Fibroblast of upper back skin (primary cell): ENCODE results near the gene ACADSB.

ENCODE experiments used
- DNase-seq: peaks from one replicate; pipeline ENCODE4 v3.0.0-alpha.2; 2013

Gene ACADSB

DNA sequence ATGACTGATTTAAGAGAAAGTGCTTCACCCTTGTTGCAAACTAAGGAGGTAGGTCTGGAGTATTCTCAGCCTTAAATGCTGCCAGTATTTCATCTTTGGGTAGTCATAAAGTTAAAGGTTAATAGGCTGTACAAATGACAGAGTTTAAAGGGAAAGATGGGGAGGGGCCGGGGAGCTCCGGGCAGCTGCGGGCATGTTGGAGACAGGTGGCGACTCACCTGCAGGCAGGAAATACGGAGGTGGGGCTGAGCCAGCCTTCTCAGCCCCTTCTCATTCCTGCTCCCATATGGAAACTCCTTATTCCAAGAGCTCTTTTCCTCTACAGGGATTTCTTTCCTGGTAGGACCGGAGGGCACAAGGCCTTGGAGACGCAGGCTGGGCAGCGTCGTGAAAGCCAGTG is 95.1 kb downstream of the ACADSB start:
- DNase-seq = no peak
